ENCODE data around the gene C10orf90.

GRCh38 chr10:126638542-126638941, 32.0 kb downstream of the C10orf90 start:
- TF ChIP-seq JUND (IDR thresholded peaks at IDR 0.05) (no peak), CTCF (IDR thresholded peaks at IDR 0.05; ENCODE audit: low read depth, low read length, missing input control) (no peak), HNF4A (conservative IDR thresholded peaks at IDR 0.05) (no peak), RAD21 (IDR thresholded peaks at IDR 0.05) (no peak), TAF1 (conservative IDR thresholded peaks at IDR 0.05) (no peak), EGR1 (IDR thresholded peaks at IDR 0.05; ENCODE audit: low read depth in 2 of 2) (no peak), SP1 (IDR thresholded peaks at IDR 0.05) (no peak), FOXA1 (IDR thresholded peaks at IDR 0.05) (no peak)
- TF ChIP-seq, protein P1, sequence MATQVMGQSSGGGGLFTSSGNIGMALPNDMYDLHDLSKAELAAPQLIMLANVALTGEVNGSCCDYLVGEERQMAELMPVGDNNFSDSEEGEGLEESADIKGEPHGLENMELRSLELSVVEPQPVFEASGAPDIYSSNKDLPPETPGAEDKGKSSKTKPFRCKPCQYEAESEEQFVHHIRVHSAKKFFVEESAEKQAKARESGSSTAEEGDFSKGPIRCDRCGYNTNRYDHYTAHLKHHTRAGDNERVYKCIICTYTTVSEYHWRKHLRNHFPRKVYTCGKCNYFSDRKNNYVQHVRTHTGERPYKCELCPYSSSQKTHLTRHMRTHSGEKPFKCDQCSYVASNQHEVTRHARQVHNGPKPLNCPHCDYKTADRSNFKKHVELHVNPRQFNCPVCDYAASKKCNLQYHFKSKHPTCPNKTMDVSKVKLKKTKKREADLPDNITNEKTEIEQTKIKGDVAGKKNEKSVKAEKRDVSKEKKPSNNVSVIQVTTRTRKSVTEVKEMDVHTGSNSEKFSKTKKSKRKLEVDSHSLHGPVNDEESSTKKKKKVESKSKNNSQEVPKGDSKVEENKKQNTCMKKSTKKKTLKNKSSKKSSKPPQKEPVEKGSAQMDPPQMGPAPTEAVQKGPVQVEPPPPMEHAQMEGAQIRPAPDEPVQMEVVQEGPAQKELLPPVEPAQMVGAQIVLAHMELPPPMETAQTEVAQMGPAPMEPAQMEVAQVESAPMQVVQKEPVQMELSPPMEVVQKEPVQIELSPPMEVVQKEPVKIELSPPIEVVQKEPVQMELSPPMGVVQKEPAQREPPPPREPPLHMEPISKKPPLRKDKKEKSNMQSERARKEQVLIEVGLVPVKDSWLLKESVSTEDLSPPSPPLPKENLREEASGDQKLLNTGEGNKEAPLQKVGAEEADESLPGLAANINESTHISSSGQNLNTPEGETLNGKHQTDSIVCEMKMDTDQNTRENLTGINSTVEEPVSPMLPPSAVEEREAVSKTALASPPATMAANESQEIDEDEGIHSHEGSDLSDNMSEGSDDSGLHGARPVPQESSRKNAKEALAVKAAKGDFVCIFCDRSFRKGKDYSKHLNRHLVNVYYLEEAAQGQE (IDR thresholded peaks at IDR 0.05) = no peak
- TF ChIP-seq, protein P2, sequence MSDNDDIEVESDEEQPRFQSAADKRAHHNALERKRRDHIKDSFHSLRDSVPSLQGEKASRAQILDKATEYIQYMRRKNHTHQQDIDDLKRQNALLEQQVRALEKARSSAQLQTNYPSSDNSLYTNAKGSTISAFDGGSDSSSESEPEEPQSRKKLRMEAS (IDR thresholded peaks at IDR 0.05) = no peak

Data from liver (tissue), 3 donors.